ENCODE data around the gene FAM170B. TPM values are rescaled to one million over a fixed set of nuclear protein-coding genes. Genes with fewer than 3 reads are reported as not detected.

The FAM170B gene
- total and polyA plus RNA-seq, 2 of the 4 experiments (the other 2 are of a cell fraction), result not detected

- TF ChIP-seq CHD1 (IDR thresholded peaks at IDR 0.05; ENCODE audit: low read depth, low read length), result no peak
Observed at GRCh38 chr10:49090696-49091380, 43.0 kb downstream of the FAM170B start (continued).

- Histone ChIP-seq H4K91ac (ENCODE audit: insufficient read depth, low read depth, low read length) (no peak overlapping the region), H3K14ac (replicated peaks; ENCODE audit: low read depth, low read length) (no peak overlapping the region), H3K56ac (ENCODE audit: extremely low read depth, insufficient read depth, low read length) (no peak overlapping the region), H3K4me3 (ENCODE audit: insufficient read depth, low read depth, low read length) (no peak overlapping the region), H3K4me1 (ENCODE audit: control insufficient read depth, insufficient read depth, low read length) (peaks cover 4% of the 10 kb centered on the region; the same call in 1 of the 2 replicates), H2BK20ac (ENCODE audit: low read depth, low read length) (no peak overlapping the region), H3K4ac (ENCODE audit: low read depth, low read length) (no peak overlapping the region), H2BK120ac (ENCODE audit: low read depth, low read length) (no peak overlapping the region), H3K9me1 (ENCODE audit: insufficient read depth, low read length) (peaks cover 4% of the 10 kb centered on the region; the same call in 1 of the 2 replicates), H3K79me1 (ENCODE audit: low read depth in 1 of 2, low read length in 2 of 2) (no peaks in the 10 kb centered on the region; a peak in 2 of 4 replicates), H2BK15ac (ENCODE audit: low read depth, low read length) (no peak overlapping the region), H3K18ac (ENCODE audit: low read depth, low read length) (no peak overlapping the region; the same call in 1 of the 2 replicates), H3K4me2 (ENCODE audit: low read depth, low read length) (no peak overlapping the region), H4K5ac (ENCODE audit: low read depth, low read length) (no peak overlapping the region), H2AK5ac (ENCODE audit: low read depth, low read length) (no peak overlapping the region), H2AK9ac (replicated peaks; ENCODE audit: low read depth, low read length, poor library complexity) (no peak overlapping the region), H3K23ac (ENCODE audit: low read depth, low read length) (no peak overlapping the region), H2BK5ac (ENCODE audit: low read depth, low read length, poor library complexity, severe bottlenecking) (no peak overlapping the region), H3K27ac (ENCODE audit: insufficient read depth, low read length) (no peak overlapping the region), H4K20me1 (ENCODE audit: insufficient read depth, low read length) (no peaks in the 10 kb centered on the region), H3K27me3 (ENCODE audit: control insufficient read depth, insufficient read depth, low read length) (no peaks in the 10 kb centered on the region), H3K9ac (ENCODE audit: low read depth, low read length) (no peak overlapping the region), H2AFZ (replicated peaks; ENCODE audit: low read length, poor library complexity) (no peak overlapping the region), H4K8ac (ENCODE audit: low read depth in 2 of 2, low read length in 2 of 2) (no peak overlapping the region), H3K36me3 (ENCODE audit: control insufficient read depth, insufficient read depth, low read length) (no peaks in the 10 kb centered on the region; the same call in none of the 2 replicates), H3K9me3 (ENCODE audit: control insufficient read depth, insufficient read depth, low read length) (peaks cover 3% of the 10 kb centered on the region; the same call in 1 of the 2 replicates)
- CTCF ChIA-PET, result no interaction called here
- dilution Hi-C loops (cut with HindIII; ENCODE audit: low sequenced_read_pairs, unreplicated experiment), result no loop called here
- in situ Hi-C loops (cut with MboI; ENCODE audit: low sequenced_read_pairs), result no loop called here
- TF ChIP-seq CEBPB (IDR thresholded peaks at IDR 0.05; ENCODE audit: low read depth, low read length), result no peak
- TF ChIP-seq POLR2A (IDR thresholded peaks at IDR 0.05; ENCODE audit: low read depth, low read length), result no peak
- no peak for TF ChIP-seq FOS (IDR thresholded peaks at IDR 0.05; ENCODE audit: low read depth, low read length)
- TF ChIP-seq USF2 (IDR thresholded peaks at IDR 0.05; ENCODE audit: low read depth, low read length), result no peak
- TF ChIP-seq RAD21 (IDR thresholded peaks at IDR 0.05; ENCODE audit: low read length), result no peak
- no peak for TF ChIP-seq RFX5 (IDR thresholded peaks at IDR 0.05; ENCODE audit: low read depth, low read length)
- TF ChIP-seq CHD1 (IDR thresholded peaks at IDR 0.05; ENCODE audit: low read depth, low read length), result no peak
- TF ChIP-seq MXI1 (IDR thresholded peaks at IDR 0.05; ENCODE audit: borderline replicate concordance, low read depth, low read length), result no peak
- no peak for TF ChIP-seq MAZ (IDR thresholded peaks at IDR 0.05; ENCODE audit: borderline replicate concordance, low read depth, low read length)
- TF ChIP-seq SMC3 (IDR thresholded peaks at IDR 0.05; ENCODE audit: low read depth, low read length), result no peak
- no peak for TF ChIP-seq NFE2L2 (IDR thresholded peaks at IDR 0.05; ENCODE audit: low read depth, low read length)
- POLR2A ChIA-PET (ENCODE audit: unreplicated experiment), result no interaction called here
- ATAC-seq (ENCODE audit: low read depth) (no peak), DNase-seq (no peak)
- no TSS peak for BruUV-seq (replicated peaks)
- 50% methylated on average over 1 of the region's 1 CpG; no CpG with 5 or more reads in 1 of the 2 experiments for WGBS, 2 experiments (ENCODE audit: extremely low coverage in 2 of 2, insufficient read length in 1 of 2)
- intact Hi-C loops (cut with micrococcal nuclease), result no loop called here
Observed at GRCh38 chr10:49090189-49090575, 43.6 kb downstream of the FAM170B start.

Data from IMR-90 (cell line).